Caki2 (cell line): Measurements from ENCODE around the gene CHRNA5. TPM values are rescaled to one million over a fixed set of nuclear protein-coding genes. Genes with fewer than 3 reads are reported as not detected.

ENCODE experiments used
- DNase-seq: peaks from one replicate; pipeline ENCODE4 v3.0.0-alpha.2; 2015; ENCODE audit warnings: low read depth
- in situ Hi-C: cut with HindIII; loops from 2 replicates; pipeline ENCODE4 v1.10.0; 2016; ENCODE audit warnings: low sequenced_read_pairs, low pct_unique_long_range_greater_than_20kb, mixed read lengths
- total RNA-seq: library from RNA; depleted of rRNA; stranded (reverse); fragments of >200 nt; shearing (Covaris generic); gene quantifications from 2 replicates; pipeline ENCODE4 v1.2.3, GENCODE V29; 2014; ENCODE audit warnings: low replicate concordance; rRNA removed

Gene CHRNA5
- total RNA-seq, 1 experiment from 2014 or later: 44.5 TPM

DNA sequence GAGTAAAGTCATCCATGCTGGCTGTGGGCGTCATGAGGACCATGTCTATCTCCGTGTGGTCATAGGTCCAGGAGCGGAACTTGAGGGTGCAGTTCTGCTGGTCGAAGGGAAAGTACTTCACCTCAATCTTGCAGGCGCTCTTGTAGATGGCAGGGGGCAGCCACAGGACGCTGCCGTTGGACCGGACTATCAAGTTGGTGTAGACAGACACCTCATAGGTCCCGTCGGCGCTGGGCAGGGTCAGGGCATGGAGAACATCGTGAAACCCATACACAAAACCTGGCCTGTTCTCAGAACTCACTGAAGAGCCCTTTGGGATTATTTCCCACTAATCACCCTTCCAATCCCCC lies 64.4 kb downstream of the CHRNA5 start:
- no peak for DNase-seq
- in situ Hi-C loops: no loop called here

DNA sequence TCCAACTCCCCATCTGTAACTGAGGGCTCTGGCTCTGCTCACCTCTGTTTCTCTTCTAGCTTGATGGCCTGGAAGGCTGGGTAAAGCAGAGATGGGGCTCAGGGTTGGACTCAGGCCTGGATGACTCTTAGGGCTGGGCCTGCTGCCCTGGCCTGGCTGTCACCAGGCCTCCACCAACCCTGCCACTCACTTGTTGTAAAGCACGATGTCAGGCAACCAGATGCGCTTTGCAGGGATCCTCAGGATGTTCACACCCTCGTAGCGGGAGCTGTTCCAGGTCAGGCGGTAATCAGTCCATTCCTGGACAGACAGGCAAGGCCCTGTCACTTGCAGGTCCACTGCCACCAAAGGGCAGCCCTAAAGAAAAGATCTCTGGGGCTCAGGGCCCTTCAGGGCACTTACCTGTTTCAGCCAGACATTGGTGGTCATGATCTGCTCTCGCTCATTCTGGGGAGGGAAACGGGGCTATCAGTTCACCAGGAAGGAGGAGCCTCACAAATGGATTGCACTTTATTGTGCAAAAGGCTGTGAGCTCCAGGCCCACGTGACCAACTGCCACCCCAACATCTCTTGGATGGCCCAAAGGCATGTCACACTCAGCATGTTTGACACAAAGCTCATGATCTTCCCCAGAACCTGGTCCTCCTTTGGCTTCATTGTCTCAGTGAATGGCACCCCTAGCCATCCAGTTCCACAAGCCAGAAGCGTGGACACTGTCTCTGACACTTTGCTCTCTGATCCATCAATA lies 65.7 kb downstream of the CHRNA5 start:
- DNase-seq: no peak
- in situ Hi-C loops: no loop called here

DNA sequence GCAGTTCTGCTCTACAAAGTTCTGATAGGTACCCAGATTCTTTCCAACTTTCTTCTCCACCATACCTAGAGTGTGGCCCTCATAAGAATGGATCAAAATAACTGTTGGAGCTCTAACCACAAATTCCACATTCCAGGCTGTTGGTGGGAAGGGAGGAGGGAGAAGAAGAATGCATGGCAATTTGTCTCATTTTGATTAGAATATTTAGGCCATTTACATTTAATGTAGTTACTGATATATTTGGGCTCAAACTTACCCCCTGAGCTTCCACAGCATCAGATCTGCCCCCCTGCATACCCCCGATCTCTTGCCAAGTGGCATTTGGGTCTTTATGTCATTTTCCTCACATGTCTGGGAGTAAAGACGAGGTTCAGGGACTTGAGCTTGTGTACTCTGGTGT lies 68.0 kb downstream of the CHRNA5 start:
- in situ Hi-C loops: no loop called here
- no peak for DNase-seq

DNA sequence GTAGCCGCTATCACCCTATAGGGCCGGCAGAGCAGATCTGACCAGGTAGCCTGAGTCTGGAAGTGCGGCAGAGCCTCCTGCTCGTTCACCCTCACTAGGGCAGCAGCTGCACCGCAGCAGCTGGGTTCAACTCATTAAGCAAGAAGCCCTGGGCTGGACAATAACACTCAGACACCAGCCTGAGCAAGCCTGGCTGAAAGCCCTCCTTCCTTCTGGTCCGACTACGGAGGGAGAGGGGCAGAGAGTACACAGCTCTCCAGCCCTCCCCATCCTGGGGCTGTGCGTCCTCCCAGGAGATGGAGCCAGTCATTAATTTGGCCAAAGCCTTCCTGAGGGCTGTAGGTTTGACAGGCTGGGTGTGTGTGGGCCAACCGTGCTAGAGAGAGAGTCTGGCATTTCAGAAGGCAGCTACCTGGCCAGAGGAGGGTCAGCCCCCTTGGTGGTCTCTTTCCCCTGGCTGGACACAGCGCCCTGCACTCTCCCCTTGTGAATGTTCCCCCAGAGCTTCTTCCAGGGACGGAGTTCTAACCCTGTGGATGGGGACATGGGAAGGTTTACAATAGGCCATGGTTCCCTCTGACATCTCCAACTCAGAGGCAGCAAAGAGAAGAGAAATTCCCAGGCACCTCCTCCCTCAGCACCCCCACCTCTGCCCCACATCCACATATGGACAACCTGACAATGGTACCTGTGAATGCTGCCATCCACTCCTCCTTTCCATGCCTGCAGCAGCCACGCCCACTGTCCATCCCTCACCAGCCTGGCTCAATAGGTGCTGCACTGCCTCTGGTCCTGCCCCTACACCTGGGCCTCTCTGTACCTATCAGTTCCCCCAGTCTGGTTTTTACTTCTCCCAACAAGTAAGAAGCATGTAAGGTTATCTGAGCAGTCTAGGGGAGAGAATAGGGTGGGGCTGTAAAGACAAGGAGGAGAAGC lies 69.2 kb downstream of the CHRNA5 start:
- in situ Hi-C loops: no loop called here
- no peak for DNase-seq

GRCh38 chr15:78635346-78635745 lies 70.0 kb downstream of the CHRNA5 start:
- in situ Hi-C loops: no loop called here
- DNase-seq: no peak

DNA sequence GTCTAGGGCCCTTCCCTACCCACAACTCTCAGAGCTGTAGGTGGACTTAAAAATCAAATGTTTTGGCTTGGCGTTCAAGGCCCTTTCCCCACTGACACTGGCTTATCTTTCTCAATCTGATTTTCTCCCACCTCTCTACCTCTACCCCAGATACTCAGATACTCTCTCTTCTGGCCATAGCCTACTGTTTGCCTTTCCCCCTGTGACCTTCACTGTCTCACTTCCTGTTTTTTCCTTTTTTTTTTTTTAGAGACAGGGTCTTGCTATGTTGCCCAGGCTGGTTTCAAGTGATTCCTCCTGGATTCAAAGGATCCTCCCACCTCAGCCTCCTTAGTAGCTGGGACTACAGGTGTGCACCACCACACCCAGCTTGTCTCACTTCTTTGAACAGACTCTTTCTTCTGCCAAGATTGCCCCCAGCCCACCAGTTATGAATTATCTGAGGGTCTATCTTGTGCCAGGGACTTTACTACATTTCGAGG lies 71.1 kb downstream of the CHRNA5 start:
- DNase-seq: no peak
- in situ Hi-C loops: no loop called here

DNA sequence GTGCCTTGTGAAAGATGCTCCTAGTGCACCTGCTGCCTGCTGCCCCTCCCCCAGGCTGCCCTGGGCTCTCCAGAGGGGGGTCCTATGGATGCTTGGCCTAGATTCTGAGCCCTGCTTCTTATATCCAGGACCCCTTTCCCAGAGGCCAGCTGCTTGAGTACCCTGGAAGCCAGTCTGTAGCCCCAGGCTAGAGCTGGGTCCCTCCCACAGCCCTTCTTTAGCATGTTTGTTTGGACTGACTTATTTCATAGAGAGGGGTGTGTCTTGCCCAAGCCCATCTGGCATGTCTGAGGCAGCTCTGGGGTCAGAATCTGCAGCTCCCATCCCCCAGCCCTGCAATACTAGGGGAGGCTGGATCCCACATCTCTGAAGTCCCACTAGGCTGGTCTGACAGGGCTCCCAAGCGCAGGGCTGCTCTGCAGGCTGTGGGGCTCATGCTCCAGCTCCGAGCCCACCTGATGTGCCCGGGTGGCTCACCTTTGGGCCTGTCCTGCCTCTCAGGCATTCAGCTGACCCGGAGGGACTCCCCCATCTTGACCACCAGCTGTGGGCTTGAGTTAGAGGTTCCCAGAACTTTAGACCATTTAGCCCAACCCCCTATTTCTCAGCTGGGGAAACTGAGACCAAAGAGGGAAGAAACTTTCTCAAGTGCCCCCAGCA lies 72.6 kb downstream of the CHRNA5 start:
- in situ Hi-C loops: no loop called here
- no peak for DNase-seq

DNA sequence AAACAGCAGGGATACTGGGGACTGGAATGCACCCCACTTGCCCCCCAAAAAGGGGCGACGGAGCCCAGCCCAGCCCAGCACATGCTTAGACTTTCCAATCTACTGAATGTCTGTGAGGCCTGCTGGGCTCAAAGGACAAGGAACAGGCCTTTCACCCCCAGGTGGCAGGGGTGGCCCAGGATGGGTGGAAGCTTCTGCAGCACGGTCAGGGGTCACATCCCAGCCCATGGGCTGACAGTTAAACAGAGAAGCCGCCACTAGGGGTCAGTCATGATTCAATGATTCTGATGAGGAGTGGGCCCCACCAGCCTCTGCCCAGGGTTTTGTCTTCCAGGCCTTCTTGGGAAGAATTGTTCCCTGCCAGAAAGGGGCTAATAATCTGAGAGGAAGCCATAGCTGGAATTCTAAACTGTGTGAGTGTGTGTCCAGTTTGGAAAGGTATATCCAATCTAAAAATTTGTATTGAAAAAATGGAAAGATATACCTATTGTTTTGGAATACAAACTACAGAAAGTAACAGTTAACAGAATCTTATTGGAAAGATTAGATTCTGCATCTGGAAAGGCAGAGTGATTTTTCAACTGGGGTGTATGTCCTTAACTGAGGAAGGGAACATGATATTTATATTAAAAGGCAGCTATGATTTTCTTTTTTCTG lies 73.5 kb downstream of the CHRNA5 start:
- in situ Hi-C loops: no loop called here
- DNase-seq: peak; percentile 19

DNA sequence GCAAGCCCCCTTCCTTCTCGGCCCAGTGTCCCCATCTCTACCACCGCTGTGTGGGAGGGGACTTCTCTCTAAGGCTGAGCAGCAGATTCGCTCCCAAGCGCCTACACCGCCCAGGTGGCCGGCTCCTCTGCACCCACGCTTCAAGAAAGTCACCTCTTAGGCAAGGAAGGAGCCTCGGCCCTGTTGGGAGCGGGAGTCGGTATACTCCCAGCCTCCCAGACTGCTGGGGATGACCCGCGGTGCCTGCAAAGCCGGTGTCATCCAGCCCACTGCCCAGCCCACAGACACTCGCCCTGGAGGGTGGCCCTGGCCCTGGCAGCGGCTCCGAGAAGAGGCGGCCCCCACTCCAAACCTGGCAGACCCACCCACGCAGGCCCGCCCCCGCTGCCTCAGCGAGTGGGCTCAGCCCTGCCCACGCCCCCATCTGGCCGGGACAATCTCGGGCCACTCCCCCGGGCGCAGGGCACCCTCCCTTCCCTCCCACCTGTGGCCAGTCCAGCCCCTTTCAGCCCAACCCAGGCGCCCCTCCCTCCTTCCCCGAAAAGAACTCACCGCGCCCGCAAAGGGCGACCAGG lies 75.3 kb downstream of the CHRNA5 start:
- in situ Hi-C loops: no loop called here
- DNase-seq: no peak

- peak; percentile 65 for DNase-seq
- in situ Hi-C loops: no loop called here
These were observed 75.9 kb downstream of the CHRNA5 start, which contains the start of gene CHRNB4 for GRCh38 chr15:78641102-78641748. Gene CHRNB4 (minus strand): TSS chr15:78641210. CDS start chr15:78641133, 77 bp downstream.

GRCh38 chr15:78641749-78642275 lies 76.5 kb downstream of the CHRNA5 start:
- in situ Hi-C loops: no loop called here
- DNase-seq: no peak

DNA sequence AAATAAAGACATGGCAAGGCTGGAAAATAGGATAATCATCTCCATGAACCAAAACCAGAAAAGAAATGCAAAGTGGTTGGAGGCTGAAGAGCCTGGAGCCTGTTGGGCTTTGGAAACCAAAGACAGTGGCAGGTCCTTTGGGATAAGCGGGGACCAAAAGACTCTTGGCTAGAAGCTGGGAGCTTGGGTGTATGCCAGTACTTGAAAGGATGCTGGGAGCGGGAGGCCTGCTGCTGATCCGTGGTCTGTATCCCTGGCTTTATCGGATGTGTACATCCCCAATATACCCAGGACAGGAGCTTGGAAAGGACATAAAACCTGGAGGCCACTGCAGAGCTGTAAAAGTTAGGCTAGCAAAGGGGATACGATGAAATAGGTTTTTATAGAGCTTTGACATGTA lies 77.0 kb downstream of the CHRNA5 start:
- no peak for DNase-seq
- in situ Hi-C loops: no loop called here

Other genes starting within 250 kb of the CHRNA5 start
- gene CRABP1, start 225.2 kb upstream of the CHRNA5 start, total RNA-seq: not detected in 2 replicates
- gene IREB2, start 127.3 kb upstream of the CHRNA5 start, total RNA-seq: 8.1 and 10.9 TPM in 2 replicates
- gene HYKK, start 57.9 kb upstream of the CHRNA5 start, total RNA-seq: 0.84 and 7.6 TPM in 2 replicates
- 336 and 343 TPM in 2 replicates for gene PSMA4, start 25.1 kb upstream of the CHRNA5 start, total RNA-seq
- gene CHRNA3, start 55.5 kb downstream of the CHRNA5 start, total RNA-seq: not detected in 2 replicates
- gene CHRNB4, start 75.7 kb downstream of the CHRNA5 start, total RNA-seq: 6.5 TPM in 1 of 2 replicates, not detected in the other
- gene ADAMTS7, start 245.9 kb downstream of the CHRNA5 start, total RNA-seq: 4.6 and 5.7 TPM in 2 replicates